Measurements from ENCODE around the gene COX6B2.

COX6B2 gene

DNA sequence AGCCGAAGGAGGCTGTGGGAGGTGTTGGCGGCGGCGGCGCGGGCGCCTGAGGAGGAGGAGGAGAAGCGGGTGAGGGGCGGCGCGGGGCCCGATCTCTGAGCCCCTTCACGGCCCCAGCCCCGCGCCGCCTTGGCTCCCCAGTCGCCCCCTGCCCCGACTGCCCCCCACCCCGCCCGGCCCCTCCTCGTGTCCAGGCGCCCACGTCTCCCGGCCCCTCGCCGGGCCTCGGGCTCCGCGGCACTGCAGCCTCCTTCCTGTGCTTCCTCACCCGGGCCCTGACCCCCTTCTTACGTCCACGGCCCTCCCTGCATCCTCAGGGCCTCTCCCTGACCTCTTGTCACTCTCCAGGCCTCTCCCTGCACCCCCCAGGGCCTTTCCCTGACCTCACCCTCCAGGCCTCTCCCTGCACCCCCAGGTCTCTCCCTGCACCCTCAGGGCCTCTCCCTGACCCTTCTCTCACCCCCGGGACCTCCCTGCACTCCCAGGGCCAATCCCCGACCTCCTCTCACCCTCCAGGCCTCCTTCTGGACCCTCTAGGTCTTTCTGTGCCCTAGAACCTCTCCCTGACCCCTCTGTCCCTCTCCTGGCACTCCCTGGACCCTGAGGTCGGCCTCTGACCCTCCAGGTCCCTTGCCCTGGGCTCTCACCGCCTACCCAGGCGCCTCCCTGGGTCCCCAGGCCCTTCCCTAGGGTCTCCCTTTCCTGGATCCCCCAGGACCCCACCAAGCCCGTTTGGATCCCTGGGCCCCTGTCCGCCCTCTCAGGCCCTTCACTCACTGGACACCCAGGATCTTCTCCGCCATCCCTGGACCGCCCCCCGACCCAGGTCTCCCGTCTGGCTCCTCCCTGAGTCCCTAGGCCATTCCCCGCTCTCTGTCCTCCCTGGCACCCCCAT is 14.4 kb downstream of the COX6B2 start:
- peak overlapping the region; percentile 71 for H2AK5ac ChIP-seq (ENCODE audit: low read depth, low read length)
- H3K36me3 ChIP-seq (replicated peaks in 1 of 2; ENCODE audit: control insufficient read depth in 2 of 2, insufficient read depth in 2 of 2, low read length in 2 of 2) = peaks cover 21 to 34% of the 10 kb centered on the region in 2 donors
- peak overlapping the region; percentile 83 for H2BK15ac ChIP-seq (ENCODE audit: low read length)
- peak overlapping the region; percentile 99 for H3K18ac ChIP-seq (ENCODE audit: low read length)
- H3K4me1 ChIP-seq (ENCODE audit: control insufficient read depth in 2 of 2, insufficient read depth in 1 of 2, low read depth in 1 of 2, low read length in 2 of 2) = peaks cover 12 to 17% of the 10 kb centered on the region in 2 donors
- peak overlapping the region; percentile 53 for H2AFZ ChIP-seq (ENCODE audit: low read length)
- H3K9me3 ChIP-seq (replicated peaks in 1 of 2; ENCODE audit: control insufficient read depth in 2 of 2, insufficient read depth in 1 of 2, low read depth in 1 of 2, low read length in 2 of 2) = no peaks in the 10 kb centered on the region
- peak overlapping the region; percentile 97 for H3K14ac ChIP-seq (ENCODE audit: low read length)
- H2BK5ac ChIP-seq (ENCODE audit: low read length) = peak overlapping the region; percentile 100
- peak overlapping the region; percentile 92 for H2BK120ac ChIP-seq (ENCODE audit: low read depth, low read length)
- H3K23ac ChIP-seq (ENCODE audit: low read depth, low read length, poor library complexity) = peak overlapping the region; percentile 96
- peak overlapping the region; percentile 85 for H3K4me2 ChIP-seq (ENCODE audit: insufficient read depth, low read length, poor library complexity, severe bottlenecking)
- peak overlapping the region; percentile 99 for H3K9ac ChIP-seq (ENCODE audit: low read depth, low read length, poor library complexity)
- H2BK12ac ChIP-seq (ENCODE audit: low read length) = no peak overlapping the region
- H3K4me3 ChIP-seq (ENCODE audit: low read length in 2 of 2) = peak overlapping the region; percentile 96 to 99
- H3K4ac ChIP-seq (ENCODE audit: low read length) = peak overlapping the region; percentile 92
- no CpG with 5 or more reads among the region's 44 CpGs for WGBS, 2 donors (ENCODE audit: extremely low coverage in 2 of 2, insufficient read length in 2 of 2, insufficient replicate concordance in 1 of 2)
- H4K8ac ChIP-seq (ENCODE audit: low read depth, low read length) = no peak overlapping the region
- no peaks in the 10 kb centered on the region for H3K27me3 ChIP-seq (ENCODE audit: control insufficient read depth in 3 of 3, insufficient read depth in 3 of 3, low read depth in 1 of 3, low read length in 3 of 3)
- no peak overlapping the region for H4K91ac ChIP-seq (ENCODE audit: low read depth, low read length, poor library complexity)
- peak overlapping the region; percentile 88 for H3K27ac ChIP-seq (replicated peaks; ENCODE audit: low read length)
- H3K79me1 ChIP-seq (ENCODE audit: low read depth, low read length) = peaks cover 17% of the 10 kb centered on the region
- no peak for DNase-seq (ENCODE audit: low spot score)

DNA sequence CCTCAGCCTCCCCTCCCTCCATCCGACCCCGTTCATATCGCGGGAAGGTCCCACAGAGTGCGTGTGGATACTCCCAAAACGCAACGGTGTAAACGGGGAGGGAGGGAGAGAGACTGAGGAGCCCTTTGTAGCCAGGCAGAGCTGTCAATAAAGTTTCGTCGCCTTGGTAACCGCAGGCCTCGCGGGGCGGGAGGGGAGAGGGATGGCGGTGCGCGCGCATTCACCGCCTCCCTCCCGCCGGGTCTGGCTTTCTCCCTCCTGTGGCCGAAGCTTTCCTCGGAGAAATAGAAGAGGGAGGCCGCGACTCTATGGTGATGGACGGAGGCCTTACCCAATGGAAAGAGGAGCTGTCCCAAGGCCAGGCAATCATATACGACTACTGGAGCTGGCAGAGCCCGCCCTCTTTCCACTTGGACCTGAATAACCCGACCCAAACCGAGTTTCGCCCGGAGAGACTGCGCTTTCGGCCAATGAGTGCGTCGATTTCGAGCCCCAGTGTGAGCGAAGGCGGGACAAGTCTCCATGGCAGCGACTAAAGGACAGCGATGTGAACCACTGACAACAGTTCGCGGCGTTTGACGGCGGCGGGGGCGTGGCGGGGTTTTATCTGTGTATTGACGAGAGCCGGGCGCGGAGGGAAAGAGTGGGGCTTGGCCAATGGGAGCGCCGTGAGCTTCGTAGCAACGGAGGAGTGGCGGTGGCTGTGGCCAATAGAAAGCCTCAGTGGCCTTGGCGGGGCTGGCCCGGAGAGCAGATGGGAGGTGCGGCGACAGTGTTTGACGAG is 15.2 kb downstream of the COX6B2 start, which contains the start of gene KMT5C:
Gene KMT5C, plus strand, starts transcription at position 772 of the 784 bp plus-strand sequence. CDS start 2,061 bp downstream, outside the sequence.
- Histone ChIP-seq H4K91ac (ENCODE audit: low read depth, low read length, poor library complexity) (peak within 1 kb of the TSS; percentile 90), H4K8ac (ENCODE audit: low read depth, low read length) (no peak within 1 kb of the TSS), H2BK120ac (ENCODE audit: low read depth, low read length) (peak within 1 kb of the TSS; percentile 92), H3K4me3 (ENCODE audit: low read length in 2 of 2) (peak within 1 kb of the TSS; percentile 96 to 99), H3K23ac (ENCODE audit: low read depth, low read length, poor library complexity) (peak within 1 kb of the TSS; percentile 96), H3K79me1 (ENCODE audit: low read depth, low read length) (peaks cover 17% of the 10 kb centered on the region), H3K14ac (ENCODE audit: low read length) (peak within 1 kb of the TSS; percentile 97), H3K36me3 (replicated peaks in 1 of 2; ENCODE audit: control insufficient read depth in 2 of 2, insufficient read depth in 2 of 2, low read length in 2 of 2) (peaks cover 16 to 26% of the 10 kb centered on the region in 2 donors), H2AFZ (ENCODE audit: low read length) (peak within 1 kb of the TSS; percentile 93), H3K4me2 (ENCODE audit: insufficient read depth, low read length, poor library complexity, severe bottlenecking) (peak within 1 kb of the TSS; percentile 85), H3K9me3 (replicated peaks in 1 of 2; ENCODE audit: control insufficient read depth in 2 of 2, insufficient read depth in 1 of 2, low read depth in 1 of 2, low read length in 2 of 2) (no peaks in the 10 kb centered on the region), H2BK15ac (ENCODE audit: low read length) (peak within 1 kb of the TSS; percentile 99), H3K18ac (ENCODE audit: low read length) (peak within 1 kb of the TSS; percentile 99), H3K4me1 (ENCODE audit: control insufficient read depth in 2 of 2, insufficient read depth in 1 of 2, low read depth in 1 of 2, low read length in 2 of 2) (peaks cover 12 to 17% of the 10 kb centered on the region in 2 donors), H2BK5ac (ENCODE audit: low read length) (peak within 1 kb of the TSS; percentile 100), H3K27ac (replicated peaks; ENCODE audit: low read length) (peak within 1 kb of the TSS; percentile 97), H2AK5ac (ENCODE audit: low read depth, low read length) (peak within 1 kb of the TSS; percentile 71), H3K27me3 (ENCODE audit: control insufficient read depth in 3 of 3, insufficient read depth in 3 of 3, low read depth in 1 of 3, low read length in 3 of 3) (no peaks in the 10 kb centered on the region), H3K4ac (ENCODE audit: low read length) (peak within 1 kb of the TSS; percentile 92), H2BK12ac (ENCODE audit: low read length) (no peak within 1 kb of the TSS), H3K9ac (ENCODE audit: low read depth, low read length, poor library complexity) (peak within 1 kb of the TSS; percentile 99)
- WGBS, 2 donors (ENCODE audit: extremely low coverage in 2 of 2, insufficient read length in 2 of 2, insufficient replicate concordance in 1 of 2) = no CpG with 5 or more reads among the region's 63 CpGs
- DNase-seq (ENCODE audit: low spot score) = peak; percentile 100

DNA sequence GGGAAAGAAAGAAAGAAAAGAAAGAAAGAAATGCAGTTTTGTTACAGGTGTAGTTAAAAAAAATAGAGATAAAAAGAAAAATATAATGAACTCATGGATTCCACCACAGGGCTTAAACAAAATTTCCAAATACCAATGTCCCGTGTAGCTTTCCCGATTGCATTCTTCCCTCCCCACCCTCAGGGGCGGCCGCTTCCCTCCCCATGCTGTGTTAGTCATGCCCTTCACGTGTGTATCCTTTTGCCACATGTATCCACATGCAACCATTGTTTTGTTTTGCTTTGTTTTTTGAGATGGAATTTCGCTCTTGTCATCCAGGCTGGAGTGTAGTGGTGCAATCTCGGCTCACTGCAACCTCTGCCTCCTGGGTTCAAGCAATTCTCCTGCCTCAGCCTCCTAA is 18.4 kb downstream of the COX6B2 start:
- no peak overlapping the region for H3K14ac ChIP-seq (ENCODE audit: low read length)
- H3K9me3 ChIP-seq (replicated peaks in 1 of 2; ENCODE audit: control insufficient read depth in 2 of 2, insufficient read depth in 1 of 2, low read depth in 1 of 2, low read length in 2 of 2) = no peaks in the 10 kb centered on the region
- H3K36me3 ChIP-seq (replicated peaks in 1 of 2; ENCODE audit: control insufficient read depth in 2 of 2, insufficient read depth in 2 of 2, low read length in 2 of 2) = no peaks in the 10 kb centered on the region
- no peak overlapping the region for H2BK5ac ChIP-seq (ENCODE audit: low read length)
- no peak overlapping the region for H3K4ac ChIP-seq (ENCODE audit: low read length)
- no peak overlapping the region for H3K27ac ChIP-seq (replicated peaks; ENCODE audit: low read length)
- no peak overlapping the region for H2BK15ac ChIP-seq (ENCODE audit: low read length)
- no peak overlapping the region for H2AK5ac ChIP-seq (ENCODE audit: low read depth, low read length)
- H2AFZ ChIP-seq (ENCODE audit: low read length) = no peak overlapping the region
- H3K4me2 ChIP-seq (ENCODE audit: insufficient read depth, low read length, poor library complexity, severe bottlenecking) = no peak overlapping the region
- no peak overlapping the region for H3K4me3 ChIP-seq (ENCODE audit: low read length in 2 of 2)
- H3K79me1 ChIP-seq (ENCODE audit: low read depth, low read length) = peaks cover 2% of the 10 kb centered on the region
- no peak overlapping the region for H2BK120ac ChIP-seq (ENCODE audit: low read depth, low read length)
- H3K18ac ChIP-seq (ENCODE audit: low read length) = no peak overlapping the region
- no peak for DNase-seq (ENCODE audit: low spot score)
- no peak overlapping the region for H2BK12ac ChIP-seq (ENCODE audit: low read length)
- no peak overlapping the region for H3K23ac ChIP-seq (ENCODE audit: low read depth, low read length, poor library complexity)
- no peaks in the 10 kb centered on the region for H3K27me3 ChIP-seq (ENCODE audit: control insufficient read depth in 3 of 3, insufficient read depth in 3 of 3, low read depth in 1 of 3, low read length in 3 of 3)
- no peak overlapping the region for H4K8ac ChIP-seq (ENCODE audit: low read depth, low read length)
- H3K4me1 ChIP-seq (ENCODE audit: control insufficient read depth in 2 of 2, insufficient read depth in 1 of 2, low read depth in 1 of 2, low read length in 2 of 2) = peaks cover 4 to 11% of the 10 kb centered on the region in 2 donors
- WGBS, 2 donors (ENCODE audit: extremely low coverage in 2 of 2, insufficient read length in 2 of 2, insufficient replicate concordance in 1 of 2) = no CpG with 5 or more reads among the region's 7 CpGs
- H4K91ac ChIP-seq (ENCODE audit: low read depth, low read length, poor library complexity) = no peak overlapping the region
- no peak overlapping the region for H3K9ac ChIP-seq (ENCODE audit: low read depth, low read length, poor library complexity)
